GM18526 (cell line): ENCODE measurements around the gene LGALS7.

Experiments
- POLR2A ChIP-seq: IDR thresholded peaks from 3 replicates; pipeline ENCODE4 v1.6.1; 2011; ENCODE audit not compliant: insufficient read length; ENCODE audit errors: extremely low read depth

The LGALS7 gene

DNA sequence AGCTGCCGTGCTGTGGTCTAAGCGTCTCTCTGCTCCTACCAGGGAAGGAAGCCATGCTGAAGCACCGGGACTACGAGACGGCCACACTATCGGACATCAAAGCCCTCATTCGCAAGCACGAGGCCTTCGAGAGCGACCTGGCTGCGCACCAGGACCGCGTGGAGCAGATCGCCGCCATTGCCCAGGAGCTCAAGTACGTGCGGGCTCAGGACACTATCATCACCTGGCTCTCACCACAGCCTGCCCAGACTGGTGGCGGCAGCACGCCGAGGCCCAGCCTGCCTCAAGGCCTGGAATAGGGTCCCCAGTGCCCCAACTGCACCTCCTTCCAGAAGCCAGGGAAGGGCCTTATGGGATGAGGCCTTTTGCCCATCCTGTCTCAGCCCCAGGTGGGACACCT, 51.8 kb downstream of the LGALS7 start:
- TF ChIP-seq POLR2A: no peak
